ENCODE results near the gene FCHO2.
"Not testable (repeated sequence)": the region's sequence is repeated elsewhere in the genome, so short reads cannot be mapped to it uniquely, and the experiment has no call there.

The FCHO2 gene

GRCh38 chr5:72956324-72957140 lies 691 bp downstream of the FCHO2 start:
- H3K4me1 ChIP-seq (ENCODE audit: control insufficient read depth, insufficient read depth, low read length), result peaks cover 25% of the 10 kb centered on the region
- H3K27ac ChIP-seq (ENCODE audit: low read depth, low read length), result peak overlapping the region; percentile 80
- peaks cover 4% of the 10 kb centered on the region; the same call in 1 of the 2 replicates for H3K27me3 ChIP-seq (ENCODE audit: control insufficient read depth, insufficient read depth, low read length)
- H3K9me3 ChIP-seq (ENCODE audit: control insufficient read depth, insufficient read depth, low read length), result no peaks in the 10 kb centered on the region
- H3K36me3 ChIP-seq (ENCODE audit: control insufficient read depth, insufficient read depth, low read length), result no peaks in the 10 kb centered on the region
- H3K9ac ChIP-seq (ENCODE audit: low read depth, low read length), result peak overlapping the region; percentile 61
- peak overlapping the region; percentile 94 for H3K4me3 ChIP-seq (ENCODE audit: low read depth, low read length)

- Histone ChIP-seq H3K9me3 (ENCODE audit: control insufficient read depth, insufficient read depth, low read length) (no peaks in the 10 kb centered on the region), H3K27ac (ENCODE audit: low read depth, low read length) (no peak overlapping the region), H3K4me3 (ENCODE audit: low read depth, low read length) (peak overlapping the region; percentile 94), H3K9ac (ENCODE audit: low read depth, low read length) (no peak overlapping the region), H3K27me3 (ENCODE audit: control insufficient read depth, insufficient read depth, low read length) (peaks cover 4% of the 10 kb centered on the region; the same call in 1 of the 2 replicates), H3K4me1 (ENCODE audit: control insufficient read depth, insufficient read depth, low read length) (peaks cover 25% of the 10 kb centered on the region), H3K36me3 (ENCODE audit: control insufficient read depth, insufficient read depth, low read length) (no peaks in the 10 kb centered on the region)
Observed at GRCh38 chr5:72957337-72957736, 1.5 kb downstream of the FCHO2 start.

- Histone ChIP-seq H3K9me3 (ENCODE audit: control insufficient read depth, insufficient read depth, low read length) (no peaks in the 10 kb centered on the region), H3K27ac (ENCODE audit: low read depth, low read length) (no peak overlapping the region), H3K36me3 (ENCODE audit: control insufficient read depth, insufficient read depth, low read length) (no peaks in the 10 kb centered on the region), H3K4me3 (ENCODE audit: low read depth, low read length) (no peak overlapping the region), H3K4me1 (ENCODE audit: control insufficient read depth, insufficient read depth, low read length) (peaks cover 16% of the 10 kb centered on the region), H3K27me3 (ENCODE audit: control insufficient read depth, insufficient read depth, low read length) (peaks cover 4% of the 10 kb centered on the region; the same call in 1 of the 2 replicates), H3K9ac (ENCODE audit: low read depth, low read length) (no peak overlapping the region)
Observed at GRCh38 chr5:72959257-72959656, 3.4 kb downstream of the FCHO2 start.

GRCh38 chr5:72974481-72974880 lies 18.6 kb downstream of the FCHO2 start:
- H3K4me3 ChIP-seq (ENCODE audit: low read depth, low read length); H3K36me3 ChIP-seq (ENCODE audit: control insufficient read depth, insufficient read depth, low read length); H3K9ac ChIP-seq (ENCODE audit: low read depth, low read length); H3K27me3 ChIP-seq (ENCODE audit: control insufficient read depth, insufficient read depth, low read length); H3K27ac ChIP-seq (ENCODE audit: low read depth, low read length); H3K9me3 ChIP-seq (ENCODE audit: control insufficient read depth, insufficient read depth, low read length); H3K4me1 ChIP-seq (ENCODE audit: control insufficient read depth, insufficient read depth, low read length): not testable (repeated sequence)

- H3K27ac ChIP-seq (ENCODE audit: low read depth, low read length); H3K36me3 ChIP-seq (ENCODE audit: control insufficient read depth, insufficient read depth, low read length); H3K9ac ChIP-seq (ENCODE audit: low read depth, low read length); H3K9me3 ChIP-seq (ENCODE audit: control insufficient read depth, insufficient read depth, low read length); H3K4me3 ChIP-seq (ENCODE audit: low read depth, low read length); H3K4me1 ChIP-seq (ENCODE audit: control insufficient read depth, insufficient read depth, low read length); H3K27me3 ChIP-seq (ENCODE audit: control insufficient read depth, insufficient read depth, low read length): not testable (repeated sequence)
Observed at GRCh38 chr5:72976810-72977209, 21.0 kb downstream of the FCHO2 start.

- Histone ChIP-seq H3K4me3 (ENCODE audit: low read depth, low read length) (no peak overlapping the region), H3K9me3 (ENCODE audit: control insufficient read depth, insufficient read depth, low read length) (no peaks in the 10 kb centered on the region), H3K36me3 (ENCODE audit: control insufficient read depth, insufficient read depth, low read length) (no peaks in the 10 kb centered on the region), H3K27ac (ENCODE audit: low read depth, low read length) (no peak overlapping the region), H3K4me1 (ENCODE audit: control insufficient read depth, insufficient read depth, low read length) (peaks cover 2% of the 10 kb centered on the region), H3K9ac (ENCODE audit: low read depth, low read length) (no peak overlapping the region), H3K27me3 (ENCODE audit: control insufficient read depth, insufficient read depth, low read length) (no peaks in the 10 kb centered on the region)
Observed at GRCh38 chr5:72985719-72986118, 29.9 kb downstream of the FCHO2 start.

GRCh38 chr5:72988769-72989168 lies 32.9 kb downstream of the FCHO2 start:
- no peaks in the 10 kb centered on the region for H3K4me1 ChIP-seq (ENCODE audit: control insufficient read depth, insufficient read depth, low read length)
- H3K36me3 ChIP-seq (ENCODE audit: control insufficient read depth, insufficient read depth, low read length), result peaks cover 6% of the 10 kb centered on the region; the same call in 1 of the 2 replicates
- no peak overlapping the region for H3K27ac ChIP-seq (ENCODE audit: low read depth, low read length)
- no peaks in the 10 kb centered on the region for H3K27me3 ChIP-seq (ENCODE audit: control insufficient read depth, insufficient read depth, low read length)
- H3K4me3 ChIP-seq (ENCODE audit: low read depth, low read length), result no peak overlapping the region
- no peaks in the 10 kb centered on the region for H3K9me3 ChIP-seq (ENCODE audit: control insufficient read depth, insufficient read depth, low read length)
- H3K9ac ChIP-seq (ENCODE audit: low read depth, low read length), result no peak overlapping the region

GRCh38 chr5:72991394-72991793 lies 35.6 kb downstream of the FCHO2 start:
- Histone ChIP-seq H3K9me3 (ENCODE audit: control insufficient read depth, insufficient read depth, low read length) (no peaks in the 10 kb centered on the region), H3K4me1 (ENCODE audit: control insufficient read depth, insufficient read depth, low read length) (no peaks in the 10 kb centered on the region), H3K9ac (ENCODE audit: low read depth, low read length) (no peak overlapping the region), H3K36me3 (ENCODE audit: control insufficient read depth, insufficient read depth, low read length) (peaks cover 6% of the 10 kb centered on the region; the same call in 1 of the 2 replicates), H3K4me3 (ENCODE audit: low read depth, low read length) (no peak overlapping the region), H3K27me3 (ENCODE audit: control insufficient read depth, insufficient read depth, low read length) (no peaks in the 10 kb centered on the region), H3K27ac (ENCODE audit: low read depth, low read length) (no peak overlapping the region)

- no peaks in the 10 kb centered on the region for H3K9me3 ChIP-seq (ENCODE audit: control insufficient read depth, insufficient read depth, low read length)
- H3K27ac ChIP-seq (ENCODE audit: low read depth, low read length), result no peak overlapping the region
- H3K36me3 ChIP-seq (ENCODE audit: control insufficient read depth, insufficient read depth, low read length), result peaks cover 6% of the 10 kb centered on the region; the same call in 1 of the 2 replicates
- H3K4me1 ChIP-seq (ENCODE audit: control insufficient read depth, insufficient read depth, low read length), result no peaks in the 10 kb centered on the region
- H3K4me3 ChIP-seq (ENCODE audit: low read depth, low read length), result no peak overlapping the region
- H3K9ac ChIP-seq (ENCODE audit: low read depth, low read length), result no peak overlapping the region
- no peaks in the 10 kb centered on the region for H3K27me3 ChIP-seq (ENCODE audit: control insufficient read depth, insufficient read depth, low read length)
Observed at GRCh38 chr5:72994578-72994977, 38.7 kb downstream of the FCHO2 start.

- no peaks in the 10 kb centered on the region for H3K4me1 ChIP-seq (ENCODE audit: control insufficient read depth, insufficient read depth, low read length)
- no peaks in the 10 kb centered on the region for H3K9me3 ChIP-seq (ENCODE audit: control insufficient read depth, insufficient read depth, low read length)
- H3K4me3 ChIP-seq (ENCODE audit: low read depth, low read length), result no peak overlapping the region
- H3K9ac ChIP-seq (ENCODE audit: low read depth, low read length), result no peak overlapping the region
- H3K36me3 ChIP-seq (ENCODE audit: control insufficient read depth, insufficient read depth, low read length), result peaks cover under 1% of the 10 kb centered on the region; the same call in 1 of the 2 replicates
- H3K27me3 ChIP-seq (ENCODE audit: control insufficient read depth, insufficient read depth, low read length), result no peaks in the 10 kb centered on the region
- H3K27ac ChIP-seq (ENCODE audit: low read depth, low read length), result no peak overlapping the region
Observed at GRCh38 chr5:72996632-72997031, 40.8 kb downstream of the FCHO2 start.

- H3K4me3 ChIP-seq (ENCODE audit: low read depth, low read length), result no peak overlapping the region
- H3K9ac ChIP-seq (ENCODE audit: low read depth, low read length), result no peak overlapping the region
- no peak overlapping the region for H3K27ac ChIP-seq (ENCODE audit: low read depth, low read length)
- no peaks in the 10 kb centered on the region for H3K9me3 ChIP-seq (ENCODE audit: control insufficient read depth, insufficient read depth, low read length)
- no peaks in the 10 kb centered on the region for H3K4me1 ChIP-seq (ENCODE audit: control insufficient read depth, insufficient read depth, low read length)
- H3K27me3 ChIP-seq (ENCODE audit: control insufficient read depth, insufficient read depth, low read length), result no peaks in the 10 kb centered on the region
- no peaks in the 10 kb centered on the region for H3K36me3 ChIP-seq (ENCODE audit: control insufficient read depth, insufficient read depth, low read length)
Observed at GRCh38 chr5:72999916-73000315, 44.1 kb downstream of the FCHO2 start.
